Measurements from ENCODE around the gene CLEC2L.

DNA sequence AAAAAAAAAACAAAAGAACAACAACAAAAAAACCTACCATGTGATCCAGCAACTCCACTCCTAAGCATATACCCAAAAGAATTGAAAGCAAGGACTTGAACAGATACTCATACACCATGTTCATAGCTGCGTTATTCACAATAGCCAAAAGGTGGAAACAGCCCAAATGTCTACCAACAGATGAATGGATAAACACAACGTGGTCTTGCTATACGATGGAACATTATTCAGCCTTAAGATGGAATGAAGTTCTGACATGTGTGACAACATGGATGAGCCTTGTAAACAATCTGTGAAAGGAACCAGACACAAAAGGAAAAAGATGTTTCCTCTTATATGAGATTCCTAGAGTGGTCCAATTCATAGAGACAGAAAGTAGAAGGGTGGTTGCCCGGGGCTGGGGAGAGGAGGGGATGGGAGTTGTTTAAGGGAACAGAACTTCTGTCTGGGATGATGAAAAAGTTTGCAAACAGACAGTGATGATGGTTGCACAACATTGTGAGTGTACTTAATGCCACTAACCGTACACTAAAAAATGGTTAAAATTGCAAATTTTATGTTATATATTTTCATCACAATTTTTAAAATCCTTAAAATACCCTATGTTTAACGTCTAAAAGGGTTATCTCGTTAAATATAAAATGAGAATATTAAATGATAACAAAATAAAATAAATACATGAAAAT lies 11.6 kb downstream of the CLEC2L start:
- TF ChIP-seq EP300 (IDR thresholded peaks at IDR 0.05; ENCODE audit: borderline replicate concordance in 1 of 2, low read depth in 2 of 2, low read length in 2 of 2) (no peak), POU5F1 (IDR thresholded peaks at IDR 0.05; ENCODE audit: low read depth, low read length) (no peak), POLR2A (IDR thresholded peaks at IDR 0.05; ENCODE audit: control extremely low read depth in 1 of 2, low read depth in 2 of 2, low read length in 2 of 2) (no peak)
- TF ChIP-seq, protein P1, sequence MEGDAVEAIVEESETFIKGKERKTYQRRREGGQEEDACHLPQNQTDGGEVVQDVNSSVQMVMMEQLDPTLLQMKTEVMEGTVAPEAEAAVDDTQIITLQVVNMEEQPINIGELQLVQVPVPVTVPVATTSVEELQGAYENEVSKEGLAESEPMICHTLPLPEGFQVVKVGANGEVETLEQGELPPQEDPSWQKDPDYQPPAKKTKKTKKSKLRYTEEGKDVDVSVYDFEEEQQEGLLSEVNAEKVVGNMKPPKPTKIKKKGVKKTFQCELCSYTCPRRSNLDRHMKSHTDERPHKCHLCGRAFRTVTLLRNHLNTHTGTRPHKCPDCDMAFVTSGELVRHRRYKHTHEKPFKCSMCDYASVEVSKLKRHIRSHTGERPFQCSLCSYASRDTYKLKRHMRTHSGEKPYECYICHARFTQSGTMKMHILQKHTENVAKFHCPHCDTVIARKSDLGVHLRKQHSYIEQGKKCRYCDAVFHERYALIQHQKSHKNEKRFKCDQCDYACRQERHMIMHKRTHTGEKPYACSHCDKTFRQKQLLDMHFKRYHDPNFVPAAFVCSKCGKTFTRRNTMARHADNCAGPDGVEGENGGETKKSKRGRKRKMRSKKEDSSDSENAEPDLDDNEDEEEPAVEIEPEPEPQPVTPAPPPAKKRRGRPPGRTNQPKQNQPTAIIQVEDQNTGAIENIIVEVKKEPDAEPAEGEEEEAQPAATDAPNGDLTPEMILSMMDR (IDR thresholded peaks at IDR 0.05; ENCODE audit: control extremely low read depth in 1 of 3, insufficient read depth in 1 of 3, low read depth in 1 of 3, low read length in 3 of 3), result no peak

All from H1 (cell line).